K562 (cell line): ENCODE data around the gene LHX5. TPM values are rescaled to one million over a fixed set of nuclear protein-coding genes. Genes with fewer than 3 reads are reported as not detected.

Experiments
- ATAC-seq: fragments of 200-7000 bp; cut with Tn5 transposase; 3 replicates; pipeline ENCODE4 v1.9.1; 2020; ENCODE audit warnings: moderate library complexity
- BruUV-seq: library from RNA; stranded (reverse); fragments of 400-500 nt; replicated peaks from 2 replicates; lab custom pipeline; 2021; lab: Mats Ljungman, UMichigan
- CTCF ChIA-PET: fragments of 300-600 bp; formaldehyde crosslinking; extraction: SDS; loops from one replicate; lab custom pipeline; 2021; ENCODE audit warnings: low intra/inter-chr PET ratio; lab: Yijun Ruan, JAX
- POLR2A ChIA-PET: fragments of 300-600, 350-650 bp; sonication (Branson Sonifier 250); formaldehyde crosslinking; extraction: SDS; loops from one replicate; lab custom pipeline; 2021; ENCODE audit warnings: antibody characterized with exemption, inconsistent platforms; lab: Yijun Ruan, JAX
- DNase-seq, 4 experiments: peaks; one replicate each; pipeline versions ENCODE4 v3.0.0 to v3.0.0-alpha.2; 2011 to 2018; ENCODE audit warnings: low spot score in 3 of 4, mixed read lengths in 3 of 4; ENCODE audit errors: extremely low read depth in 1 of 4
- FAIRE-seq: peaks from 2 replicates; lab custom pipeline; 2011; peaks lifted over from hg19 to GRCh38; lab: Jason Lieb, UNC
- H2AFZ ChIP-seq: 2 replicates; pipeline ENCODE4 v1.6.0; 2011; ENCODE audit warnings: low read depth, low read length, control low read depth, inconsistent platforms
- H3K27ac ChIP-seq: fragments of 200-600 bp; 3 replicates; pipeline ENCODE4 v1.8.0; 2011; ENCODE audit warnings: low read depth, mild to moderate bottlenecking, control low read depth, inconsistent platforms, low read length, moderate library complexity, mixed read lengths; ENCODE audit errors: extremely low read depth
- H3K27me3 ChIP-seq, 2 experiments: fragments of 300-600 bp in 1 of 2; 2 replicates in 1 of 2; 3 replicates in 1 of 2; pipeline versions ENCODE4 v1.6.0 to v1.8.0; 2011; ENCODE audit warnings: inconsistent platforms in 2 of 2, low read length in 2 of 2, mild to moderate bottlenecking in 1 of 2, mixed read lengths in 1 of 2, moderate library complexity in 1 of 2; ENCODE audit not compliant: control insufficient read depth in 2 of 2, insufficient read depth in 2 of 2
- H3K36me3 ChIP-seq: fragments of 300-600 bp; 3 replicates; pipeline ENCODE4 v1.8.0; 2011; ENCODE audit warnings: mild to moderate bottlenecking, low read length, inconsistent platforms; ENCODE audit not compliant: control insufficient read depth, insufficient read depth
- H3K4me1 ChIP-seq, 2 experiments: fragments of 200-600 bp in 1 of 2; replicated peaks in 1 of 2; 2 replicates in 1 of 2; 3 replicates in 1 of 2; pipeline versions ENCODE4 v1.5.1 to v1.8.0; 2011; ENCODE audit warnings: inconsistent platforms in 2 of 2, low read length in 2 of 2, mild to moderate bottlenecking in 1 of 2, mixed read lengths in 1 of 2, moderate library complexity in 1 of 2; ENCODE audit not compliant: control insufficient read depth in 2 of 2, insufficient read depth in 2 of 2
- H3K4me2 ChIP-seq: 2 replicates; pipeline ENCODE4 v1.6.1; 2011; ENCODE audit warnings: low read length, control low read depth, inconsistent platforms, mixed read lengths; ENCODE audit not compliant: insufficient read depth
- H3K4me3 ChIP-seq: fragments of 200-600 bp; sonication (generic), shearing (Covaris generic); 2 replicates; pipeline ENCODE4 v1.5.1; 2016; ENCODE audit warnings: control low read depth, inconsistent platforms
- H3K79me2 ChIP-seq: fragments of 200-600 bp; 3 replicates; pipeline ENCODE4 v1.8.0; 2011; ENCODE audit warnings: low read length, inconsistent platforms; ENCODE audit not compliant: control insufficient read depth, insufficient read depth
- H3K9ac ChIP-seq, 2 experiments: 2 replicates each; pipeline versions ENCODE4 v1.6.0 to v1.6.1; 2011; ENCODE audit warnings: low read depth in 2 of 2, low read length in 2 of 2, control low read depth in 1 of 2, inconsistent platforms in 1 of 2, mild to moderate bottlenecking in 1 of 2, mixed read lengths in 1 of 2; ENCODE audit not compliant: insufficient read depth in 1 of 2
- H3K9me1 ChIP-seq: one replicate; pipeline ENCODE4 v1.6.0; 2011; ENCODE audit warnings: inconsistent platforms, mild to moderate bottlenecking, low read length, moderate library complexity; ENCODE audit not compliant: control insufficient read depth, insufficient read depth
- H3K9me3 ChIP-seq: replicated peaks from 2 replicates; pipeline ENCODE4 v1.5.1; 2011; ENCODE audit warnings: low read depth, low read length, inconsistent platforms; ENCODE audit not compliant: control insufficient read depth, insufficient read depth
- H4K20me1 ChIP-seq: replicated peaks from 2 replicates; pipeline ENCODE4 v1.6.1; 2011; ENCODE audit warnings: low read length, inconsistent platforms, mixed read lengths; ENCODE audit not compliant: control insufficient read depth, insufficient read depth
- ARID3B ChIP-seq: fragments of 250-450 bp; sonication (Bioruptor Pico); IDR thresholded peaks from 2 replicates; pipeline ENCODE4 v1.4.0; 2020; ENCODE audit warnings: borderline replicate concordance
- CEBPB ChIP-seq: fragments of 450-650 bp; IDR thresholded peaks from 2 replicates; pipeline ENCODE4 v1.6.1; 2016; ENCODE audit warnings: missing genetic modification characterization, missing compliant biosample characterization
- EP400 ChIP-seq: fragments of 450-650 bp; IDR thresholded peaks from 2 replicates; pipeline ENCODE4 v1.6.1; 2017; ENCODE audit warnings: antibody characterized with exemption, mild to moderate bottlenecking, moderate library complexity
- FOSL1 ChIP-seq: fragments of 200-800 bp; sonication (Bioruptor generic); conservative IDR thresholded peaks from 2 replicates; pipeline ENCODE4 v1.6.1; 2016; ENCODE audit warnings: missing genetic modification characterization, missing compliant biosample characterization
- HNRNPK ChIP-seq: fragments of 200-400 bp; formaldehyde crosslinking; IDR thresholded peaks from one replicate; pipeline ENCODE4 v1.6.1; 2018; ENCODE audit warnings: mild to moderate bottlenecking, low read depth, low read length; ENCODE audit not compliant: poor library complexity, severe bottlenecking
- MYNN ChIP-seq, 2 experiments: sonication (generic); formaldehyde crosslinking in 1 of 2; IDR thresholded peaks; 2 replicates each; pipeline versions ENCODE4 v1.5.0 to v1.6.1; 2016 to 2020; ENCODE audit warnings: antibody characterized with exemption in 1 of 2, missing genetic modification reagents in 1 of 2
- POLR2B ChIP-seq: fragments of 450-650 bp; IDR thresholded peaks from 2 replicates; pipeline ENCODE4 v1.6.1; 2018; ENCODE audit warnings: low read depth; ENCODE audit not compliant: partially characterized antibody
- SMAD3 ChIP-seq: fragments of 450-650 bp; formaldehyde crosslinking; conservative IDR thresholded peaks from 2 replicates; pipeline ENCODE4 v1.4.0; 2020; ENCODE audit warnings: mild to moderate bottlenecking
- USF1 ChIP-seq: sonication (generic); formaldehyde crosslinking; IDR thresholded peaks from 2 replicates; pipeline ENCODE4 v1.9.0; 2022; ENCODE audit warnings: mild to moderate bottlenecking, missing genetic modification reagents
- WHSC1 ChIP-seq: IDR thresholded peaks from one replicate; pipeline ENCODE4 v1.6.1; 2012; ENCODE audit warnings: low read length, control low read depth, inconsistent platforms
- ZNF316 ChIP-seq: fragments of 450-650 bp; IDR thresholded peaks from 2 replicates; pipeline ENCODE4 v1.6.1; 2016
- ZNF583 ChIP-seq: fragments of 250-450 bp; sonication (Bioruptor Pico); IDR thresholded peaks from 2 replicates; pipeline ENCODE4 v1.4.0; 2020
- WGBS: fragments of 100-300 bp; shearing (Covaris generic); methylation state at CpG from one replicate; pipeline ENCODE4 v1.1.6; 2016; ENCODE audit warnings: low coverage, mixed read lengths; ENCODE audit not compliant: insufficient coverage; ENCODE audit errors: missing lambda C conversion rate; 5-methylcytosine and 5-hydroxymethylcytosine counted together
- in situ Hi-C: fragments of 300-500 bp; cut with MboI; formaldehyde crosslinking; loops from 4 replicates; pipeline ENCODE4 v1.15.0; 2018; ENCODE audit warnings: inconsistent platforms, mixed read lengths
- intact Hi-C: fragments of 100-400 bp; cut with micrococcal nuclease; formaldehyde crosslinking; loops from 2 replicates; pipeline ENCODE4 v1.14.2; 2022
- polyA plus RNA-seq, 8 experiments: library from polyadenylated mRNA; depleted of rRNA in 4 of 8; stranded (reverse) in 5 of 8; unstranded in 3 of 8; fragments of >200 nt; fragmentation: Nextera tagmentation in 2 of 8; fragmentation: Illumina TruSeq in 1 of 8; extraction: Ambion mirVana in 2 of 8; extraction: Trizol in 1 of 8; gene quantifications; 2 replicates each; pipeline versions ENCODE4 v1.2.1 to v1.2.3, GENCODE V29; 2011 to 2014; ENCODE audit warnings: inconsistent platforms in 1 of 8, missing spikeins in 1 of 8
- total RNA-seq, 7 experiments: library from RNA; depleted of rRNA in 6 of 7; stranded (reverse); fragments of >200 nt in 6 of 7; fragmentation: Illumina TruSeq in 2 of 7; extraction: Trizol in 2 of 7; gene quantifications; 2 replicates each; pipeline versions ENCODE4 v1.2.1 to v1.2.3, GENCODE V29; 2011 to 2021; ENCODE audit warnings: low replicate concordance in 1 of 7

LHX5 gene
- total and polyA plus RNA-seq, 9 of the 15 experiments (the other 6 are each of a cell fraction or from before 2014, with no cell fraction given), result 0.04 to 0.17 (median 0.05) TPM; not detected in 6

- in situ Hi-C loops (no loop called here), intact Hi-C loops (no loop called here)
- H3K4me1 ChIP-seq, result peaks cover 0 to 15% of the 10 kb centered on the region in 2 experiments; a peak in 2 of 5 replicates
- peaks cover 14% of the 10 kb centered on the region for H4K20me1 ChIP-seq
- H3K4me2 ChIP-seq, result no peak overlapping the region
- BruUV-seq, result no TSS peak
- no peaks in the 10 kb centered on the region for H3K9me3 ChIP-seq
- no peak overlapping the region for H3K4me3 ChIP-seq
- H3K36me3 ChIP-seq, result no peaks in the 10 kb centered on the region
- CTCF ChIA-PET, result no interaction called here
- no peak overlapping the region for H2AFZ ChIP-seq
- H3K79me2 ChIP-seq, result no peaks in the 10 kb centered on the region
- peaks cover 67 to 87% of the 10 kb centered on the region in 2 experiments for H3K27me3 ChIP-seq
- H3K27ac ChIP-seq, result no peak overlapping the region
- H3K9ac ChIP-seq, result no peak overlapping the region
- DNase-seq (no peak), FAIRE-seq (no peak), ATAC-seq (peak; percentile 33; the same call in 1 of the 3 replicates)
- no peaks in the 10 kb centered on the region for H3K9me1 ChIP-seq
- TF ChIP-seq ARID3B (CRISPR knock-in tag) (no peak), USF1 (CRISPR knock-in tag) (no peak), FOSL1 (tag) (no peak), POLR2B (no peak), CEBPB (tag) (no peak), SMAD3 (no peak), MYNN (IDR thresholded peaks at IDR 0.05) (no peak), MYNN (CRISPR knock-in tag; IDR thresholded peaks at IDR 0.05) (no peak), HNRNPK (no peak), ZNF583 (CRISPR knock-in tag) (no peak), ZNF316 (no peak), EP400 (no peak), WHSC1 (no peak)
- WGBS, result 1% methylated on average over 8 of the region's 9 CpGs
- POLR2A ChIA-PET, result interaction anchor here (0.7 to 1.2 kb wide), 4 partner anchors 8 to 20 kb away, joined by 3 to 4 read pairs (median 3); no protein-coding TSS in a partner anchor
Observed at GRCh38 chr12:113473942-113474341, 2.3 kb upstream of the LHX5 start.
